Measurements from ENCODE around the gene EIF4A2. TPM values are rescaled to one million over a fixed set of nuclear protein-coding genes. Genes with fewer than 3 reads are reported as not detected.

The EIF4A2 gene
- 299 TPM for total RNA-seq

- peak; percentile 92 to 94 (median 94) for DNase-seq (ENCODE audit: low read depth in 2 of 3, low spot score in 2 of 3)
Observed at GRCh38 chr3:186783058-186783730, at the start of gene EIF4A2. EIF4A2 (plus strand) TSS chr3:186783577; CDS start chr3:186783611, 34 bp downstream.

GRCh38 chr3:186742618-186743380 lies 40.6 kb upstream of the EIF4A2 start:
- no peak for DNase-seq (ENCODE audit: low read depth in 2 of 3, low spot score in 2 of 3)

- DNase-seq (ENCODE audit: low read depth in 2 of 3, low spot score in 2 of 3) = no peak
Observed at GRCh38 chr3:186743666-186744065, 39.7 kb upstream of the EIF4A2 start.

- peak in 2 of 3 donors; percentile 35 to 71 for DNase-seq (ENCODE audit: low read depth in 2 of 3, low spot score in 2 of 3)
Observed at GRCh38 chr3:186746008-186746407, 37.4 kb upstream of the EIF4A2 start.

- DNase-seq (ENCODE audit: low read depth in 2 of 3, low spot score in 2 of 3) = no peak
Observed at GRCh38 chr3:186750316-186750715, 33.1 kb upstream of the EIF4A2 start.

GRCh38 chr3:186751480-186751879 lies 31.9 kb upstream of the EIF4A2 start:
- DNase-seq (ENCODE audit: low read depth in 2 of 3, low spot score in 2 of 3) = no peak

- no peak for DNase-seq (ENCODE audit: low read depth in 2 of 3, low spot score in 2 of 3)
Observed at GRCh38 chr3:186754006-186754405, 29.4 kb upstream of the EIF4A2 start.

- DNase-seq (ENCODE audit: low read depth in 2 of 3, low spot score in 2 of 3) = no peak
Observed at GRCh38 chr3:186754871-186755270, 28.5 kb upstream of the EIF4A2 start.

GRCh38 chr3:186757214-186757613 lies 26.2 kb upstream of the EIF4A2 start:
- DNase-seq (ENCODE audit: low read depth in 2 of 3, low spot score in 2 of 3) = no peak

- DNase-seq (ENCODE audit: low read depth in 2 of 3, low spot score in 2 of 3) = no peak
Observed at GRCh38 chr3:186757686-186758220, 25.6 kb upstream of the EIF4A2 start.

GRCh38 chr3:186759231-186759930 lies 24.0 kb upstream of the EIF4A2 start:
- no peak for DNase-seq (ENCODE audit: low read depth in 2 of 3, low spot score in 2 of 3)

- no peak for DNase-seq (ENCODE audit: low read depth in 2 of 3, low spot score in 2 of 3)
Observed at GRCh38 chr3:186760141-186760833, 23.1 kb upstream of the EIF4A2 start.

GRCh38 chr3:186760897-186761447 lies 22.4 kb upstream of the EIF4A2 start:
- no peak for DNase-seq (ENCODE audit: low read depth in 2 of 3, low spot score in 2 of 3)

- no peak for DNase-seq (ENCODE audit: low read depth in 2 of 3, low spot score in 2 of 3)
Observed at GRCh38 chr3:186772281-186772694, 11.1 kb upstream of the EIF4A2 start.

- peak in 2 of 3 donors; percentile 76 to 77 for DNase-seq (ENCODE audit: low read depth in 2 of 3, low spot score in 2 of 3)
Observed at GRCh38 chr3:186772701-186773417, 10.5 kb upstream of the EIF4A2 start.

- no peak for DNase-seq (ENCODE audit: low read depth in 2 of 3, low spot score in 2 of 3)
Observed at GRCh38 chr3:186775999-186776398, 7.4 kb upstream of the EIF4A2 start.

- no peak for DNase-seq (ENCODE audit: low read depth in 2 of 3, low spot score in 2 of 3)
Observed at GRCh38 chr3:186779204-186779603, 4.2 kb upstream of the EIF4A2 start.

- DNase-seq (ENCODE audit: low read depth in 2 of 3, low spot score in 2 of 3) = peak in 1 of 3 donors; percentile 34
Observed at GRCh38 chr3:186782542-186783057, 777 bp upstream of the EIF4A2 start.

- DNase-seq (ENCODE audit: low read depth in 2 of 3, low spot score in 2 of 3) = peak; percentile 60 to 83 (median 82)
Observed at GRCh38 chr3:186783731-186784515, 546 bp downstream of the EIF4A2 start.
